MCF 10A (cell line): ENCODE measurements around the gene PIEZO2. TPM values are rescaled to one million over a fixed set of nuclear protein-coding genes. Genes with fewer than 3 reads are reported as not detected.
A peak's percentile ranks its signal among the peaks of the same experiment; 100 is the strongest.

ENCODE experiments used
- BruUV-seq: library from RNA; stranded (reverse); fragments of 400-500 nt; replicated peaks from 2 replicates; lab custom pipeline; 2021; lab: Mats Ljungman, UMichigan
- CTCF ChIA-PET: fragments of 300-600 bp; sonication (Branson Sonifier 250); formaldehyde crosslinking; extraction: SDS; loops from one replicate; lab custom pipeline; 2021; ENCODE audit warnings: antibody characterized with exemption, inconsistent platforms; lab: Yijun Ruan, JAX
- POLR2A ChIA-PET: fragments of 300-600, 350-650 bp; sonication (Branson Sonifier 250); formaldehyde crosslinking; extraction: SDS; loops from one replicate; lab custom pipeline; 2020; ENCODE audit warnings: antibody characterized with exemption, inconsistent platforms; lab: Yijun Ruan, JAX
- DNase-seq: peaks from one replicate; pipeline ENCODE4 v3.0.0-alpha.2; 2018; ENCODE audit not compliant: unreplicated experiment
- H3K27ac Mint-ChIP-seq: one replicate; pipeline ENCODE4 v1.8.0; 2022; ENCODE audit warnings: mild to moderate bottlenecking, low read depth, mixed read lengths; ENCODE audit not compliant: unreplicated experiment
- H3K27me3 Mint-ChIP-seq: one replicate; pipeline ENCODE4 v1.8.0; 2022; ENCODE audit warnings: mixed read lengths; ENCODE audit not compliant: insufficient read depth, unreplicated experiment
- H3K36me3 Mint-ChIP-seq: one replicate; pipeline ENCODE4 v1.8.0; 2022; ENCODE audit warnings: mild to moderate bottlenecking, moderate library complexity, mixed read lengths; ENCODE audit not compliant: insufficient read depth, unreplicated experiment
- H3K4me1 Mint-ChIP-seq: one replicate; pipeline ENCODE4 v1.8.0; 2022; ENCODE audit warnings: mixed read lengths; ENCODE audit not compliant: insufficient read depth, unreplicated experiment
- H3K4me3 Mint-ChIP-seq: one replicate; pipeline ENCODE4 v1.8.0; 2022; ENCODE audit warnings: mild to moderate bottlenecking, moderate library complexity, mixed read lengths; ENCODE audit not compliant: unreplicated experiment
- H3K9me3 Mint-ChIP-seq: one replicate; pipeline ENCODE4 v1.8.0; 2022; ENCODE audit warnings: mixed read lengths; ENCODE audit not compliant: unreplicated experiment
- intact Hi-C: fragments of 100-400 bp; cut with micrococcal nuclease; formaldehyde crosslinking; loops from 2 replicates; pipeline ENCODE4 v1.14.1; 2022
- total RNA-seq: library from RNA; stranded (reverse); gene quantifications from 2 replicates; pipeline ENCODE4 v1.2.3, GENCODE V29; 2022
- TF ChIP-seq, protein P1 (sequence below): fragments of 200-600 bp; IDR thresholded peaks from one replicate; pipeline ENCODE4 v1.8.0; 2022; ENCODE audit warnings: antibody characterized with exemption, mild to moderate bottlenecking; ENCODE audit not compliant: unreplicated experiment

PIEZO2 gene
- total RNA-seq, 1 experiment from 2014 or later = 0.49 TPM

- Mint-ChIP-seq H3K9me3 (no peaks in the 10 kb centered on the region), H3K27ac (no peak overlapping the region), H3K4me1 (no peaks in the 10 kb centered on the region), H3K27me3 (no peaks in the 10 kb centered on the region), H3K4me3 (no peak overlapping the region), H3K36me3 (no peaks in the 10 kb centered on the region)
- CTCF ChIA-PET = interaction anchor here (0.6 to 1.5 kb wide), 4 partner anchors 12 to 614 kb away, joined by 3 to 6 read pairs (median 4); no protein-coding TSS in a partner anchor
- BruUV-seq = no TSS peak
- TF ChIP-seq, protein P1, sequence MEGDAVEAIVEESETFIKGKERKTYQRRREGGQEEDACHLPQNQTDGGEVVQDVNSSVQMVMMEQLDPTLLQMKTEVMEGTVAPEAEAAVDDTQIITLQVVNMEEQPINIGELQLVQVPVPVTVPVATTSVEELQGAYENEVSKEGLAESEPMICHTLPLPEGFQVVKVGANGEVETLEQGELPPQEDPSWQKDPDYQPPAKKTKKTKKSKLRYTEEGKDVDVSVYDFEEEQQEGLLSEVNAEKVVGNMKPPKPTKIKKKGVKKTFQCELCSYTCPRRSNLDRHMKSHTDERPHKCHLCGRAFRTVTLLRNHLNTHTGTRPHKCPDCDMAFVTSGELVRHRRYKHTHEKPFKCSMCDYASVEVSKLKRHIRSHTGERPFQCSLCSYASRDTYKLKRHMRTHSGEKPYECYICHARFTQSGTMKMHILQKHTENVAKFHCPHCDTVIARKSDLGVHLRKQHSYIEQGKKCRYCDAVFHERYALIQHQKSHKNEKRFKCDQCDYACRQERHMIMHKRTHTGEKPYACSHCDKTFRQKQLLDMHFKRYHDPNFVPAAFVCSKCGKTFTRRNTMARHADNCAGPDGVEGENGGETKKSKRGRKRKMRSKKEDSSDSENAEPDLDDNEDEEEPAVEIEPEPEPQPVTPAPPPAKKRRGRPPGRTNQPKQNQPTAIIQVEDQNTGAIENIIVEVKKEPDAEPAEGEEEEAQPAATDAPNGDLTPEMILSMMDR = no peak
- intact Hi-C loops = no loop called here
- POLR2A ChIA-PET = no interaction called here
- DNase-seq = no peak
These were observed 309.9 kb downstream of the PIEZO2 start for GRCh38 chr18:10839421-10839820.

GRCh38 chr18:10838553-10838952 is 310.8 kb downstream of the PIEZO2 start:
- Mint-ChIP-seq H3K27ac (no peak overlapping the region), H3K4me3 (no peak overlapping the region), H3K4me1 (no peaks in the 10 kb centered on the region), H3K27me3 (no peaks in the 10 kb centered on the region), H3K9me3 (no peaks in the 10 kb centered on the region), H3K36me3 (no peaks in the 10 kb centered on the region)
- intact Hi-C loops = no loop called here
- POLR2A ChIA-PET = interaction anchor here (0.6 kb wide), 1 partner anchor 202 kb away, joined by 3 read pairs; no protein-coding TSS in a partner anchor
- no peak for DNase-seq
- CTCF ChIA-PET = interaction anchor here (0.6 to 0.7 kb wide), 2 partner anchors 266 to 313 kb away, joined by 3 read pairs; no protein-coding TSS in a partner anchor
- no TSS peak for BruUV-seq
- TF ChIP-seq, protein P1 = no peak

- ChIA-PET POLR2A (interaction anchor here (0.6 kb wide), 1 partner anchor 12 kb away, joined by 3 read pairs; no protein-coding TSS in a partner anchor), CTCF (interaction anchor here (0.6 kb wide), 1 partner anchor 16 kb away, joined by 9 read pairs; no protein-coding TSS in a partner anchor)
- no TSS peak for BruUV-seq
- TF ChIP-seq, protein P1 = no peak
- Mint-ChIP-seq H3K9me3 (no peaks in the 10 kb centered on the region), H3K36me3 (no peaks in the 10 kb centered on the region), H3K4me3 (no peak overlapping the region), H3K4me1 (no peaks in the 10 kb centered on the region), H3K27me3 (no peaks in the 10 kb centered on the region), H3K27ac (peak overlapping the region; percentile 14)
- intact Hi-C loops = no loop called here
- DNase-seq = no peak
These were observed 315.1 kb downstream of the PIEZO2 start for GRCh38 chr18:10834128-10834815.

- POLR2A ChIA-PET = no interaction called here
- CTCF ChIA-PET = no interaction called here
- no TSS peak for BruUV-seq
- Mint-ChIP-seq H3K4me1 (no peaks in the 10 kb centered on the region), H3K27me3 (no peaks in the 10 kb centered on the region), H3K27ac (no peak overlapping the region), H3K36me3 (no peaks in the 10 kb centered on the region), H3K9me3 (no peaks in the 10 kb centered on the region), H3K4me3 (no peak overlapping the region)
- no peak for DNase-seq
- TF ChIP-seq, protein P1 = no peak
- intact Hi-C loops = no loop called here
These were observed 315.7 kb downstream of the PIEZO2 start for GRCh38 chr18:10833656-10834055.
